MM.1S (cell line): ENCODE measurements around the gene NR1D2.

Experiments
- EZH2 ChIP-seq: fragments of 300-600 bp; sonication (generic); optimal IDR thresholded peaks from 2 replicates; pipeline ENCODE3; 2017; ENCODE audit warnings: low read depth, mild to moderate bottlenecking, antibody characterized with exemption, low read length, mixed read lengths
- EZH2phosphoT487 ChIP-seq: fragments of 300-600 bp; sonication (generic); IDR thresholded peaks from 2 replicates; pipeline ENCODE4 v1.6.1; 2018; ENCODE audit warnings: antibody characterized with exemption, low read length
- TF ChIP-seq, protein P1 (sequence below): fragments of 300-600 bp; sonication (generic); IDR thresholded peaks from 2 replicates; pipeline ENCODE4 v1.5.1; 2016; ENCODE audit warnings: antibody characterized with exemption, low read length, mixed read lengths

- TF ChIP-seq, protein P1, sequence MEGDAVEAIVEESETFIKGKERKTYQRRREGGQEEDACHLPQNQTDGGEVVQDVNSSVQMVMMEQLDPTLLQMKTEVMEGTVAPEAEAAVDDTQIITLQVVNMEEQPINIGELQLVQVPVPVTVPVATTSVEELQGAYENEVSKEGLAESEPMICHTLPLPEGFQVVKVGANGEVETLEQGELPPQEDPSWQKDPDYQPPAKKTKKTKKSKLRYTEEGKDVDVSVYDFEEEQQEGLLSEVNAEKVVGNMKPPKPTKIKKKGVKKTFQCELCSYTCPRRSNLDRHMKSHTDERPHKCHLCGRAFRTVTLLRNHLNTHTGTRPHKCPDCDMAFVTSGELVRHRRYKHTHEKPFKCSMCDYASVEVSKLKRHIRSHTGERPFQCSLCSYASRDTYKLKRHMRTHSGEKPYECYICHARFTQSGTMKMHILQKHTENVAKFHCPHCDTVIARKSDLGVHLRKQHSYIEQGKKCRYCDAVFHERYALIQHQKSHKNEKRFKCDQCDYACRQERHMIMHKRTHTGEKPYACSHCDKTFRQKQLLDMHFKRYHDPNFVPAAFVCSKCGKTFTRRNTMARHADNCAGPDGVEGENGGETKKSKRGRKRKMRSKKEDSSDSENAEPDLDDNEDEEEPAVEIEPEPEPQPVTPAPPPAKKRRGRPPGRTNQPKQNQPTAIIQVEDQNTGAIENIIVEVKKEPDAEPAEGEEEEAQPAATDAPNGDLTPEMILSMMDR = no peak
- TF ChIP-seq EZH2phosphoT487 (no peak), EZH2 (no peak)
These were observed at the start of gene NR1D2 for GRCh38 chr3:23944861-23945662.
